K562 (cell line): ENCODE data around the gene CRPPA. TPM values are rescaled to one million over a fixed set of nuclear protein-coding genes. Genes with fewer than 3 reads are reported as not detected.

ENCODE experiments used
- ASH1L ChIP-seq: fragments of 450-650 bp; IDR thresholded peaks from 2 replicates; pipeline ENCODE4 v1.6.1; 2018; ENCODE audit warnings: borderline replicate concordance, mild to moderate bottlenecking, low read depth; ENCODE audit not compliant: partially characterized antibody
- CAMTA2 ChIP-seq: fragments of 250-450 bp; sonication (Bioruptor Pico); conservative IDR thresholded peaks from 2 replicates; pipeline ENCODE4 v1.5.1; 2022
- CSDE1 ChIP-seq, 2 experiments: fragments of 450-650 bp; IDR thresholded peaks; 2 replicates each; pipeline ENCODE4 v1.6.1; 2016; ENCODE audit warnings: mild to moderate bottlenecking in 1 of 2
- E2F3 ChIP-seq: fragments of 250-450 bp; sonication (Bioruptor Pico); IDR thresholded peaks from 2 replicates; pipeline ENCODE4 v1.4.0; 2020; ENCODE audit warnings: mild to moderate bottlenecking
- GATAD2B ChIP-seq: fragments of 450-650 bp; IDR thresholded peaks from 2 replicates; pipeline ENCODE4 v1.6.1; 2017; ENCODE audit warnings: mild to moderate bottlenecking, borderline replicate concordance
- HLTF ChIP-seq: fragments of 450-650 bp; IDR thresholded peaks from 2 replicates; pipeline ENCODE4 v1.6.1; 2016
- HNRNPK ChIP-seq: fragments of 200-400 bp; formaldehyde crosslinking; IDR thresholded peaks from one replicate; pipeline ENCODE4 v1.6.1; 2018; ENCODE audit warnings: mild to moderate bottlenecking, low read depth, low read length; ENCODE audit not compliant: poor library complexity, severe bottlenecking
- HNRNPL ChIP-seq: fragments of 200-400 bp; formaldehyde crosslinking; IDR thresholded peaks from 2 replicates; pipeline ENCODE4 v1.6.1; 2017; ENCODE audit warnings: low read depth, mild to moderate bottlenecking, low read length
- ILK ChIP-seq: fragments of 450-650 bp; IDR thresholded peaks from 2 replicates; pipeline ENCODE4 v1.6.1; 2016; ENCODE audit warnings: missing genetic modification characterization, low read depth, mild to moderate bottlenecking, missing compliant biosample characterization, moderate library complexity, borderline replicate concordance
- MXI1 ChIP-seq: IDR thresholded peaks from 2 replicates; pipeline ENCODE4 v1.6.1; 2011; ENCODE audit warnings: low read depth, mild to moderate bottlenecking, improper control_type of control experiment, low read length
- RBM34 ChIP-seq: fragments of 200-400 bp; formaldehyde crosslinking; IDR thresholded peaks from 2 replicates; pipeline ENCODE4 v1.6.1; 2018; ENCODE audit warnings: low read length, borderline replicate concordance; ENCODE audit not compliant: insufficient read depth
- RBM39 ChIP-seq: fragments of 200-400 bp; formaldehyde crosslinking; optimal IDR thresholded peaks from 2 replicates; pipeline ENCODE3; 2018; ENCODE audit warnings: low read depth, low read length
- TCF7 ChIP-seq: sonication (generic); IDR thresholded peaks from 2 replicates; pipeline ENCODE4 v1.6.1; 2016; ENCODE audit warnings: antibody characterized with exemption, borderline replicate concordance
- THAP12 ChIP-seq: fragments of 250-450 bp; sonication (Bioruptor Pico); IDR thresholded peaks from 2 replicates; pipeline ENCODE4 v1.9.0; 2021; ENCODE audit warnings: mild to moderate bottlenecking, inconsistent platforms
- U2AF2 ChIP-seq: fragments of 200-400 bp; formaldehyde crosslinking; optimal IDR thresholded peaks from 2 replicates; pipeline ENCODE3; 2017; ENCODE audit warnings: low read depth, mild to moderate bottlenecking, low read length
- ZKSCAN1 ChIP-seq: fragments of 150-350 bp; IDR thresholded peaks from 2 replicates; pipeline ENCODE4 v1.6.1; 2016; ENCODE audit warnings: low read depth, low read length
- ZNF146 ChIP-seq: IDR thresholded peaks from one replicate; pipeline ENCODE4 v1.6.1; 2018; ENCODE audit warnings: missing compliant biosample characterization; ENCODE audit not compliant: unreplicated experiment
- ZNF263 ChIP-seq: sonication (generic); formaldehyde crosslinking; IDR thresholded peaks from 2 replicates; pipeline ENCODE4 v1.8.0; 2022; ENCODE audit warnings: mild to moderate bottlenecking, missing genetic modification reagents, borderline replicate concordance
- ZNF316 ChIP-seq: fragments of 450-650 bp; IDR thresholded peaks from 2 replicates; pipeline ENCODE4 v1.6.1; 2016
- ZNF324 ChIP-seq: fragments of 250-450 bp; sonication (Bioruptor Pico); IDR thresholded peaks from 2 replicates; pipeline ENCODE4 v1.4.0; 2020; ENCODE audit warnings: mild to moderate bottlenecking
- ZNF668 ChIP-seq: fragments of 250-450 bp; sonication (Bioruptor Pico); IDR thresholded peaks from 2 replicates; pipeline ENCODE4 v1.8.0; 2022; ENCODE audit warnings: mild to moderate bottlenecking, inconsistent platforms
- ZNF696 ChIP-seq: fragments of 250-450 bp; sonication (Bioruptor Pico); conservative IDR thresholded peaks from 2 replicates; pipeline ENCODE4 v1.4.0; 2020; ENCODE audit warnings: mild to moderate bottlenecking, moderate library complexity
- polyA plus RNA-seq, 8 experiments: library from polyadenylated mRNA; depleted of rRNA in 4 of 8; stranded (reverse) in 5 of 8; unstranded in 3 of 8; fragments of >200 nt; fragmentation: Nextera tagmentation in 2 of 8; fragmentation: Illumina TruSeq in 1 of 8; extraction: Ambion mirVana in 2 of 8; extraction: Trizol in 1 of 8; gene quantifications; 2 replicates each; pipeline versions ENCODE4 v1.2.1 to v1.2.3, GENCODE V29; 2011 to 2014; ENCODE audit warnings: inconsistent platforms in 1 of 8, missing spikeins in 1 of 8
- total RNA-seq, 7 experiments: library from RNA; depleted of rRNA in 6 of 7; stranded (reverse); fragments of >200 nt in 6 of 7; fragmentation: Illumina TruSeq in 2 of 7; extraction: Trizol in 2 of 7; gene quantifications; 2 replicates each; pipeline versions ENCODE4 v1.2.1 to v1.2.3, GENCODE V29; 2011 to 2021; ENCODE audit warnings: low replicate concordance in 1 of 7
- TF ChIP-seq, protein P1 (sequence below): fragments of 450-650 bp; formaldehyde crosslinking; IDR thresholded peaks from 2 replicates; pipeline ENCODE4 v1.4.0; 2022; ENCODE audit warnings: mild to moderate bottlenecking, moderate library complexity
- TF ChIP-seq, protein P2 (sequence below): sonication (generic); IDR thresholded peaks from 2 replicates; pipeline ENCODE4 v1.6.1; 2016

The CRPPA gene
- total and polyA plus RNA-seq, 9 of the 15 experiments (the other 6 are each of a cell fraction or from before 2014, with no cell fraction given) = 3.9 to 14.4 (median 7.8) TPM

DNA sequence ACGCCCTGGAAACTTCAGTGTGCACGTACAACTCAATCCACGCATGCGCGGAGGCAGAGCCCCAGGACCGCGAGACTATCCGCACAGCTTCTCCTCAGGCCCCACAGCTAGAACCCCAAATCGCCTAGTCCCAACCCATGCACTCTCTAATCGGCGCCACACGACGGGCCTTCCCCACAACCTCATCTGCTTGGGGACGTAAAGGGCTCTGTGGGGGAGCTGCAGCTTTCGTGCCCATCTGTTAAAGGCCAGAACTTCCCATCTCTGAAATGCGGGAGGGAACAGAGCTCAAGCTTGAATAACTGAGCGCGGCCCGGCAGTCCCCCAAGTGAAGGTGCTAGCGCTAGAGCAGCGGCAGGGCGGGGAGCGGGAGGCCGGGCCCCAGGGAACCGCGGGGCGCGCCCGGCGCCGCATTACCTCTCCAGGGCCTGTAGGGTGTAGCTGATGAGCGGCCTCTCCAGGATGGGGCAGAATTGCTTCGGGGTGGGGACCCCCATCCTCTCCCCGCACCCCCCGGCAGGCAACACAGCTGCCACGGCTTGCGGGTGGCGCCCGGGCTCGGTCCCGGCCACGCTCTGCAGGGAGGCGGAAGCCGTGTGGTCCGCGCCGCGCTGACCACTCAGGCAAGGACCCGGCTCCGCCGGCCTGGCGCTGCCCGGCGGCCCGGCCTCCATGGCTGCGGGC lies 547 bp downstream of the CRPPA start (continued):
- peak; percentile 37; the same call in 1 of the 2 replicates for TF ChIP-seq THAP12
- no peak for TF ChIP-seq RBM39
- TF ChIP-seq ZNF263 (CRISPR knock-in tag) = peak; percentile 62; the same call in 1 of the 2 replicates
- TF ChIP-seq, protein P1, sequence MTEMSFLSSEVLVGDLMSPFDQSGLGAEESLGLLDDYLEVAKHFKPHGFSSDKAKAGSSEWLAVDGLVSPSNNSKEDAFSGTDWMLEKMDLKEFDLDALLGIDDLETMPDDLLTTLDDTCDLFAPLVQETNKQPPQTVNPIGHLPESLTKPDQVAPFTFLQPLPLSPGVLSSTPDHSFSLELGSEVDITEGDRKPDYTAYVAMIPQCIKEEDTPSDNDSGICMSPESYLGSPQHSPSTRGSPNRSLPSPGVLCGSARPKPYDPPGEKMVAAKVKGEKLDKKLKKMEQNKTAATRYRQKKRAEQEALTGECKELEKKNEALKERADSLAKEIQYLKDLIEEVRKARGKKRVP (CRISPR knock-in tag) = no peak
- no peak for TF ChIP-seq U2AF2
- no peak for TF ChIP-seq ZNF668 (CRISPR knock-in tag)
- no peak for TF ChIP-seq TCF7
- no peak for TF ChIP-seq HNRNPK
- no peak for TF ChIP-seq CAMTA2
- no peak for TF ChIP-seq GATAD2B
- TF ChIP-seq ZKSCAN1 = 0 out of 2 replicates have a peak, but pooled peaks have one; percentile 16
- no peak for TF ChIP-seq ZNF696 (CRISPR knock-in tag)
- no peak for TF ChIP-seq RBM34
- TF ChIP-seq ASH1L = no peak
- TF ChIP-seq, protein P2, sequence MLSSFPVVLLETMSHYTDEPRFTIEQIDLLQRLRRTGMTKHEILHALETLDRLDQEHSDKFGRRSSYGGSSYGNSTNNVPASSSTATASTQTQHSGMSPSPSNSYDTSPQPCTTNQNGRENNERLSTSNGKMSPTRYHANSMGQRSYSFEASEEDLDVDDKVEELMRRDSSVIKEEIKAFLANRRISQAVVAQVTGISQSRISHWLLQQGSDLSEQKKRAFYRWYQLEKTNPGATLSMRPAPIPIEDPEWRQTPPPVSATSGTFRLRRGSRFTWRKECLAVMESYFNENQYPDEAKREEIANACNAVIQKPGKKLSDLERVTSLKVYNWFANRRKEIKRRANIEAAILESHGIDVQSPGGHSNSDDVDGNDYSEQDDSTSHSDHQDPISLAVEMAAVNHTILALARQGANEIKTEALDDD = 0 out of 2 replicates have a peak, but pooled peaks have one; percentile 52
- TF ChIP-seq ZNF316 = no peak
- TF ChIP-seq ZNF146 (CRISPR knock-in tag) = no peak
- no peak for TF ChIP-seq ZNF324 (CRISPR knock-in tag)
- peak in 1 of 2 experiments; percentile 67; a peak in 1 of 4 replicates for TF ChIP-seq CSDE1 (IDR thresholded peaks at IDR 0.05)
- TF ChIP-seq HLTF = peak; percentile 58; the same call in 1 of the 2 replicates
- TF ChIP-seq ILK (tag) = no peak
- no peak for TF ChIP-seq HNRNPL
- no peak for TF ChIP-seq MXI1
- no peak for TF ChIP-seq E2F3 (CRISPR knock-in tag)
